Activated naive CD8-positive, alpha-beta T cell treated with anti-CD3 and anti-CD28 coated beads, Interleukin-2, amount 50 U/mL, for 16 hours (primary cell): ENCODE data around the gene PXT1.
"Not testable (repeated sequence)": the region's sequence is repeated elsewhere in the genome, so short reads cannot be mapped to it uniquely, and the experiment has no call there.

Experiments
- DNase-seq: peaks from one replicate; pipeline ENCODE4 v3.0.0-alpha.2; 2020; ENCODE audit warnings: low read depth, low spot score

PXT1 gene

DNA sequence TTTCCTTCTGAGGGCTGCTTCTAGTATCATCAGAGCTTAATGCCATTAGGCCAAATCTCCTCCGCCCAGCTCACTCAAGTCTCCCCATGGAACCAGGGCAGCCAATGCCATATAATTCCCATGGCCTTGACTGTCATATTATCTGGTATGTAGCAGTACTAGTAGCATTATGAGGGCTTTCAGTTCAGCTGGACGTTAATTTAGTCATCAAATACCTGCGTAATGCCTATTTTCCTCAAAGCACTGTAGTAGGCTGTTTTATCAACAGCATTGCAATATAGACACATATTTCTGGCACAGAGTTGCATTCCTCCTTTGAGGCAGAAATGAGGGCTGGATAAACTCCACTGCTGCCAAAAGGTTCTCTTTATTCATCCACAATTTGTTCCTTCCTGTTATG is 1.8 kb upstream of the PXT1 start:
- DNase-seq = no peak

DNA sequence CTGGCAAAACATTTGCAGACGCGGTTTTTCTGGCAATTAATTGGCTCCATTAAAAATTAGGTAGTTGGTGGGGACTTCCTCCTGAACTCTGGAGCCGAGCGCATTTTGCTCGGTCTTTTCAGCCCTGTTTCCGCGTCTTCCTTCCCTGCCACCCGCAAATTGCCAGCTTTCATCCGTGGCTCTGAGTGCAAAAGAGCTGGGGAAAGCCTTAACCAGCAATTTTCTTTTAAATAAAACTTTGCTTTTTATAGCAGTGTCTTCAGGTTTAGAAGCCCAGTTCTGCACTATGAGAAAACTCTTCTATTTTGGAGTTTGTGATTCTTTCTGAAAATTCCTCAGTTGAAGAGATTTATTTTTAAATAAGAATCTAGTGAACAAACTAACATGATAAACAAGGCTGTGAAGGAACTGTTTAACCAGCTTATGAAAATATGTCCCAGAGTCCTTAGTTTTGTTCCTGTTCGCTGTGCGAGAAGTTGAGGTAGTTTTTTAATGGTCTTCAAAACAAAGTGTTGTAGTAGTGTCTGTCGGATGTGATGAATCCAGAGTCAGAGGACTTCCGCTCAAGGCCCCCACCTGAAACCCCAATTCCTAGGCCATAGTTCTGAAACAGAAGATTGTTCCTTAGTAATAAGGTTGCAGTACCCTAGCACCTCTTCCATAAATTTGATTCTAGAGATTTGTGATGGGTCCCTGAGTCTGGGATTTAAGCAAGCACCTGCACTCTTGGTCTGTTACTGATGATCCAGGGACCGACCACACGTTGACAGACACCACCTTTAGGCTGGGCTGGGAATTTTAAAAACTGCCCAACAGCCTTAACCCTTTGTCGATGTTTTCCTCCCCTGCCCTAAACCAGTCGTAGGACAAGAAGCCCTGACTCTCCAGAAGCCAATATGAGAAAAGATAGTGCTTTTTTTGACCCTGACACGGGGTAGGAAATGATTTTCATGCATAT is 1.1 kb upstream of the PXT1 start:
- DNase-seq = no peak

DNA sequence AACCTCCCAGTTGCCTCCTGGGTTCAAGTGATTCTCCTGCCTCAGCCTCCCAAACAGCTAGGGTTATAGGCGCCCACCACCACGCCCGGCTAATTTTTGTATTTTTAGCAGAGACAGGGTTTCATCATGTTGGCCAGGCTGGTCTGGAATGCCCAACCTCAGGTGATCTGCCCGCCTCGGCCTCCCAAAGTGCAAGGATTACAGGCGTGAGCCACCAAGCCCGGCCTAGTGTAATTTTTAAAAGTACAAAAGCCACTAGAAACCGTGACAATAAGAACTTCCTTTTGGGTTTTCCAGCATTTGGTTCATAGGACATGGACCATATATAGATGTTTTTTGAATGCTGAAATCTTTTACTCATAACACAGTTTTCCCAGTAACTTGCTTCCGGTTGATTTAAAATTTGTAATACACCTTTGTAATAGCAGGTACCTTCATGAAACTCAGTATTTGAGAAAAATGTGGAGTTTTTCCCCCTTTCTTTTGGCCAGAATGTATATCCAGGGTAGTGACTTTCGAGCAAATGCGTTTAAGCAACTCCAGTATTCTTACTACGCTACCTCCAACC is 467 bp downstream of the PXT1 start:
- no peak for DNase-seq

DNA sequence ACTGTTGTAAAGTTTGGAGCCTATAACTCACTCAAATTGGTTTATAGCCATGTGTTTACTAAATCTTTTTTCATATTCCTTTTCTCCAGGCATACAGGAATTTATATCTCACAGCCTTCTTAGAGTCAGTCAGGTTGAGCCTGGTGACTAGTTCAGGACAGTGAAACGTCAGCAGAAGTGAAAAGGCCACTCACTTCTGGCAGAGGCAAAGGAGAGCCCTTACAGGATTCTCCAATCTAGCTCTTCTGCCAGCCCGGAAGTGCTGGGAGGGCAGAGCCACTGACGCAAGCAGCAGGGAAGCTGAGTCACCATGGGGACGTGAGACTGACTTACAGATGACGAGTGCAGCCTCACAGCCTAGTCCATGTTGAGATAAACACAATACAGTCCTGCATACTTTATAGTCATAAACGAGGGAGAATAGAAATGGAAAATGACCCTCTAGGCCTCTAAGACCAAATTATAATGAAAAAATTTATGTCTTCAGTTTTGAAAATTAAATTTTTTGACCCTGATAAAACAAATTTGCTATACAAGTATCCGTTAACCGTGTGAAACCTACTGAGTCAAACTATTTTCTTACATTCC is 1.3 kb downstream of the PXT1 start:
- DNase-seq = peak; percentile 64

DNA sequence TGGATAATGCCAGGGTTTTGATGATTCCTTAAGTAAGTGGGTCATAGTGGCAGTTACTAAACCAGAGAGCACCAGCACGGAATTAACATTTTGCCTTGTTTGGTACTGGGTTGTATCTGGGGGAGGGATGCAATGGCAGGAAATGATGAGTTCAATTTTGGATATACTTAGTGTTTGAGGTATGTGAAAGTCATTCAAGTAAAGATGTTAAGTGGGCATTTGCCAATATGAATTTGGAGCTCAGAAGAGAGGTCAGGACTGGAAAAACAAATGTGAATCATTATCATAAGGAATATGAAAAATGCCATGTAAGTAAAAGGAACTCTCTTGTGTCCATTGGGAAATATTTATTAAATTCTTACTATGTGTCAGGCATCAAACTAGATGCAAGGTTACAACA is 6.2 kb downstream of the PXT1 start:
- no peak for DNase-seq

DNA sequence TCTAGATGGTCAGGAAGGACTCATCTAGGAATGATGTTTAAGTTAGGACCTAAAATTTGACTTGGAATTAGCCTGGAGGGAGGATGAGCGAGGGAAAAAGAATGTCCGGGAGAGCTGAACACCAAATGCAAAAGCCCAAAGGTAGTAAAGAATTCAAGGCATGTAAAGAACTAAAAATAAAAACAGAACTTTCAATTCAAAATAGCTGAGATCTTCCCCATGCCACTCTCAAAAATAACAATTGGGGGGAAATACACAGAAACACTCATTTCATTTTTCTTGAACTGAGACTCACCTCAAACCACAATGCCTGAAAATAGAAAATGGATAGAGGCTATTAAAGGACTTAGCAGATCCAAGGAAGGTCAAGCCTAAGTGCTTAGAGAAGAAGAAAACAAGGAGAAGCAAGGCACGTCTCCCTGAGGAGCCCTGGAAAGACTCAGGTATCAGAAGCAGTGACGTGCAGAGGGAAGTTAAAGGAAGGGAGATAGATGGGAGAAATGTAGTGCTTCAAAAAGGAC is 10.4 kb downstream of the PXT1 start:
- no peak for DNase-seq

DNA sequence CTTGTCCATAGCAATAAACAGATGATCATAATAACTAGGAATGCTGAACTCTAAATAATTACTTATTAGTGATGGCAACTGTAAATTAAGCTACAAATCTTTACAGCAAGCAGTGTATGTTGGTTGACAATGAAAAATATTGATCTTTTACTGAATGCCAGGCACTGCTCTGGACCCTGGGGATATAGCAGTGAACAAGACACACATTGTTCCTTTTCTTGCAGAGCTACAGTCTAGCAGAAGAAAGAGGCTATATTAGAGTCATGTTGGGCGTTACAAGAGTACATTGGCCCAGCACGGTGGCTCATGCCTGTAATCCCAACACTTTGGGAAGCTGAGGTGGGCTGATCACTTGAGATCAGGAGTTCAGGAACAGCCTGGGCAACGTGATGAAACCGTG is 11.5 kb downstream of the PXT1 start:
- no peak for DNase-seq

DNA sequence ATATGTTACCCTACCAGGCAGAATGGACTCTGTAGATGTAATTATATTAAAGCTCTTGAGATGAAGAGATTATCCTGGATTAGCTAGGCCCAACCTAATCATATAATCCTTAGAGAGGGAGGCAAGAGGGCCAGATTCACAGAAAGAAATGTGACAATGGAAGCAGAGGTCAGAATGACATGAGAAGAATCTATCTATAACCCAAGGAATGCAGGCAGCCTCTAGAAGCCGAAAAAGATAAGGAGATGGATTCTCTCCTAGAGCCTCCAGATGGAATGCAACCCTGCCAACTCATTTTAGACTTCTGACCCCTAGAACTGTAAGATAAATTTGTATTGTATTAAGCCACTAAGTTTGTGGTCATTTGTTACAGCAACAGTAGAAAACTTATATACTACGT is 12.3 kb downstream of the PXT1 start:
- DNase-seq = no peak

DNA sequence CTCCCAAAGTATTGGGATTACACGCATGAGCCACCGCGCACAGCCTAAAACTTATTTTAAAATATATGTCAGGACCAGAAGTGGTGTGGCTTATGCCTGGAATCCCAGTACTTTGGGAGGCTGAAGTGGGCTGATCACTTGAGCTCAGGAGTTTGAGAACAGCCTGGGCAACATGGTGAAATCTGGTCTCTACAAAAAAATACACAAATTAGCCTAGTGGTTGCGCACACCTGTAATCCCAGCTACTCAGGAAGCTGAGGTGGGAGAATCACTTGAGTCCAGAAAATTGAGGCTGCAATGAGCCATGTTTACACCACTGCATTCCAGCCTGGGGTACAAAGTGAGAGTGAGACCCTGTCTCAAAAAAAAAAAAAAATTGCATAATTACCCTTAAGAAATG is 13.7 kb downstream of the PXT1 start:
- DNase-seq = no peak

DNA sequence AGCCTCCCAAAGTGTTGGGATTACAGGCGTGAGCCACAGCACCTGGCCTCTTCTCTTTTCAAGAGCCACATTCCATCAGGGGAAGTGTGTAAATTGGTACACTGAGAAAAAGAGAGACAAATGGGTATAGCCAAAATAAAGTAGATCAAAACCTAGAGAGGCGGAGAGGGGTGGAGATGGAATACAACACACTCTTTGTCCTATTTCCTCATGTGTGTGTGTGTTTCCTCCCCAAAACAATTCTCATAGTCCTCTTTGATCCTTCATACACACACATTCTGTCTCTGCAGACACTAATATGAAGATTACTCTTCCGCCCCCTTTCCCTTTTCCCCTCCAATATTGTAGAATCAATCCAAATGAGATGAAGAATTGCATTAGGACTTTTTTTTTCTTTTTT is 16.0 kb downstream of the PXT1 start:
- DNase-seq = no peak

DNA sequence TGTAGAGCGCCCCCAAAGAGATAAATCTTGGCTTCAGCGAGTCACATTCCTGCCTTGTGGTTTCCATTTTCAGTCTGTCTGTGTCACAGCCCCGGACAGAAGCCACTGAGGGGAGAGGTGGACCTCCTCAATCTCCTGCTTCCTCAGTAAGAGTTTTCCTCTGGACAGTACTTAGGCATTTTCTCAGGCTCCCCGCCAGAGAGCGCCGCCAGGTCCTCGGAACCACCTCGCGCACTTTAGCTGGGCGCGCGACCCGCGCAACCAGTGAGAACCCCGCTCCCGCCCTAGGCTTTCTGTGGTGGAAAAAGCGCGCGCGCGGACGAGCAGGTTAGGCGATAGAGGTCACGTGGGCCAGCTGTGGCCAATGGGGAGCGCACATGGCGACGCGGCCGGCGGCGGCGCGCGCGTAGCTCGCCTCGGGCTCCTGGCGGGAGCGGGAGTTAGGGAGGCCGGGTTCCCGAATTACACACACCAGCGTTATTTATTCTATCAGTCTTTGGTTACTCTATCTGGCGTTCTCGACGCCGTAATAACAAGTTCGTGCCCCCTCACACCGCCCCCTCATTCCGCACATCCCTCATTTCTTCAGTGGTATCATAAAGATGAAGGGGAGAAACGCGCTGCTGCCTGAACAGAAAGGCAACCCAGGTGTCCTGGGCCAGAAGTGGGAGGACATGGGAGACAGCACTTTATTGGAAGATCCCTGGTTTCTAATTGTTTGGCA is 19.4 kb downstream of the PXT1 start:
- peak; percentile 93 for DNase-seq

DNA sequence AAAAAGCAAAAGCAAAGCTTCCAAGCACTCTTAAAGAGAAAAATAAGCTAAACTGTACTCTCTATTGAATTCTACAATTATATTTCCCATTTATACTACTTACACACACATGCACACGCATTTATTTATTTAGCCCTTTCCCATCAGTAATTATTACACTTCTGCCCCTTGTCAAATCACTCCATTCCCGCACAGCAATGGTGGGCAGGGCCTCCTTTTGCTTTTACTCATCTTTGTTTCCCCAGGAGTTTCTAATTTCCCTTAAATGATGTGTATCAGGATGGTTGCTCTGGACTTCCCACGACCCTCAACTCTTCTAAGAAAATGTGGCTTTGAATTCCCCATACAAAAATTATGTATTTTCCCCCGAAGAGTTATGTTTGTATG is 19.9 kb downstream of the PXT1 start:
- no peak for DNase-seq

DNA sequence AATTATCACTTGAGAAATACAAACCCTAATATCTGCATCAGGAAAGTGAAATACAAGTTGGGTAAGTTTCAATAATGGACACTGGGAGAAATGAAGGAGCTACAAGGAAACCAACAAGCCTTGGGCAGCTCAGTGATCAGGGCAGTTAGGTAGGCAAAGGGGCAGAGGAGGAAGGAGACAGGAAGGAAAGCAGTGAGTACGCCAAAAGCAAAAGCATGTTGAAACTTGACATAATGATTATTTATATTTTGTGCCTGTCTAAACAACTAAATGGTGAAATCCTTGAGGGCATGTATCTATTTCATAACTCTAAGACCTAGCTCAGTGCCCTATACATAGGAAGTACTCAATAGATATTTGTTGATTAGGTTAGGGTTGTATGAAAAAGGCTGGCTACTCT is 23.3 kb downstream of the PXT1 start:
- no peak for DNase-seq

DNA sequence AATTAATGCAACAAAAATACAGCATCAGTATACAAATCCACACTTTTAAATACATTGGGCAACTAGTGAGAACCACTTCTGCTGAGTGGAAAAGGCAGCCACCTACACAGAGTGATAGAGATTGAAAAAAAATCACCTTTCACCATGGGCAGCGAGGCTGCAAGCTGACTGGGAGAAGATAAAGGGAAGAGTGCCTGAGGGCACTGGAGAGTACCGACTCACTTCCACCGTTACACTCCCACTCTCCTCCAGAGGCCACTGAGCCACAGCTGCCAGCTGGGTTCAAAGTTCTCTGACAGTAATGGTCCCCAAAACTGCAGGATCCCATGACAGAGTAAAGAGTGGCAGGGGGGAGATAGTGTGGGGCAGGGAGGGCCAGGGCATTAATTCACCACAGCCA is 24.1 kb downstream of the PXT1 start:
- DNase-seq = no peak

DNA sequence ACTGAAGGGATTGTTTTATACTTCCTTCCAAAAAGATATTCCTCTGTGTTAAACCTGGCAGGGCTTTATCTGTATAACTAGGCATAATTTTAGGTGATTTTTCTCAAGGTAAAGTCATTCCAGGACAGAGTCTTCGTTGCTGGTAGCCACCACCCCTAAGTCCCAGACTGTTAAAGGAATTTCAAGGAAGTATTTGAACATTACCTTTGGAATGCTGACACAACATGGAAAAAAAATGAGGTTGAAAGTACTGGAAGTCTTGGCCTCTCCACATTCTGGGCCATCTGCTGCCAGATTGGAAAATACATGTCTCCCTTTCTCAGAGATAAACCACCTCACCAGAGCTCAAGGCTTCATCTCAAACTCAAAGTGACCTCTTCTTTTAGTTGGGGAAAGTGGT is 28.2 kb downstream of the PXT1 start:
- DNase-seq = no peak

DNA sequence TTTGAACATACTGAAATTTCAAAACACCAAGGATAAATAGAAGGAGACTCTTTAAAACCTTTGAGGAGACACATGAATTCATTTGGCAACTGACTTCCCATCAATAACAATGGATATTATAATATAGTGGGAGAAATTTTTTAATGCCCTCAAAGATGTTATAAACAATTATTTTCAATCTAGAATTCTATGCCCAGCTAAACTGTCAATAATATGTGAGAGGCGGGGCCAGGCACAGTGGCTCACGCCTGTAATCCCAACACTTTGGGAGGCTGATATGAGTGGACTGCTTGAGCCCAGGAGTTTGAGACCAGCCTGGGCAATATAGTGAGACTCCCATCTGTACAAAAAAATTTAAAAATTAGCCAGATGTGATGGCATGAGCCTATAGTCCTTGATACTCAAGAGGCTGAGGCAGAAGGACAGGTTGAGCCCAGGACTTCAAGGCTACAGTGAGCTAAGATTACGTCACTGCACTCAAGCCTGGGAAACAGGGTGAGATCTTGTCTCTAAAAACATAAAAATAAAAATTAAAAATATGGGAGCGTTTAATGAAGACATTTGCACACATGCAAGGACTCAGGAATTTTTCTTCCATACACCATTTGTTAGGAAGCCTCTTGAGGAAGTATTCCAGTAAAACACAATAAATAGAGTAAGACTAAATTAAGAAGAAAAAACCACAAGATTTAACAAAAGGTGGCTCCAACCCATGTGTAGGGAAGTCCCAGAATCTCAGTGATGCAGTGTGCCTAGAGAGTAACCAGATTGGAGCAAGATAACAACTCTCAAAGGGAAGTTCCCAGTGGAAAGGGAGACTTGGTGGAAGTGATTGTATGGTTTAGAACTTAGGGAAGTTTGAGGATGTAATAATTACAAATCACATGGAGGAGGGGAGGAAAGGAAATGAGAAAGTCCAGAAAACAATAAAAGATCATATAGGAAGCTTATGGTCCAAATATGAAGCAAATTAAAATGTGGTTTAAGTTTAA is 28.9 kb downstream of the PXT1 start:
- DNase-seq = no peak

DNA sequence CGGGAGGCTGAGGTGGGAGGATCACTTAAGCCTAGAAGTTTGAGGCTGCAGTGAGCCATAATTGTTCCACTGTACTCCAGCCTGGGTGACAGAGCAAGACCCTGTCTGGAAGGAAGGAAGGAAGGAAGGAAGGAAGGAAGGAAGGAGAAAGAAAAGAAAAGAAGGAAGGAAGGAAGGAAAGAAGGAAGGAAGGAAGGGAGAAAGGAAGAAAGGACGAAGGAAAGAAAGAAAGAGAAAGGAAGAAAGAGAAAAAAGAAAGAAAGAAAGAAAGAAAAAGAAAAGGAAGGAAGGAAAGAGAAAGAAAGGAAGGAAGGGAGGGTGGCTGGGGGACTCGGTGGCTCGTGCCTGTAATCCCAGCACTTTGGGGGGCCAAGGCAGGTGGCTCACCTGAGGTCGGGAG is 32.9 kb downstream of the PXT1 start:
- DNase-seq = not testable (repeated sequence)

DNA sequence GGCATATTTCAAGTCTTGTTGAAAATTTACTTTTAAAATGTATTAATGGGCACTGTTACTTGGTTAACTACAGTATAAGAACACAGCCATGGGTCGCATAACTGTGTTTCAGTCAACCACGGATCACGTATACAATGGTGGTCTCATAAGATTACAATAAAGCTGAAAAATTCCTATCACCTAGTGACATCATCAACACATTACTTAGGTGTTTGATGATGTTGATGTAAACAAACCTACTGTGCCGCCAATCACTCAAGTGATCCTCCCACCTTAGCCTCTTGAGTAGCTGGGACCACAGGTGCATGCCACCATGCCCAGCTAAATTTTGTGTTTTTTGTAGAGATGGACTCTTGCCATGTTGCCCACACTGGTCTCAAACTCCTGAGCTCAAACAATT is 38.5 kb downstream of the PXT1 start:
- no peak for DNase-seq

DNA sequence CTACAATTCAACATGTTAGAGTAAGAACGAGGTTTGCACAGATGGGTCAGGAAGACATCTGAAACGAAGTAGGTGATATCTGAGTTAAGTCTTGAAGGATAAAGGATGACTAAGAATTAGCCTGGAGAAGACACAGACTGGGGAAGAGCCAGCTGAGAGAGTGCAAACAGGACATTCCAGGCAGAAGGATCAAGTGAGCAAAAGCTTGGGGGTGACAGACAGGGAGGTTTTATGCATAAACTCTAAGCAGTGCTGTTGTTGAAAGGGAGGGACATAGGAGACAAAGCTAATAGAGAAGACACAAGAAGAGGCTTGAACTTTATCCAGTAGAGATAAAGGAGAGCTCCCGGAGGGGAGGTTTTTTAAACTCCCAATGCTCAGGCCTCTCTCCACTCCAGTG is 40.2 kb downstream of the PXT1 start:
- no peak for DNase-seq

DNA sequence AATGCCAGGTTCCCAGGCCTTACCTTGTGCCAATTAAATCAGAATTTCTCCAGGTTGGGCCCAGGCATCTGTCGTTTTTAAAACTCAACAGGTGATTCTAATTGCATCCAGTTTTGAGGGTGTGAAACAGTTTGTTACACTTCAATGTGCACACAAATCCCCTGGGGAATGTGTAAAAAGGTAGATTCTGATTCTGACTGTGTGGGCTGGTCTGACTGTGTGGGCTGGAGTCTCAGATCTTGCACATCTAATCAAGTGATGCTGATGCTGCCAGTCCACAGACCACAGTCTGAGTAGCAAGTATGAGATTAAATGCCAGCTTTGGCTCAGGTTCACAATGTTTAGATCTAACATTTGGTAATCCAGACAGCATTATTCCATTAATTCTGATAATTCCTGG is 42.7 kb downstream of the PXT1 start:
- DNase-seq = no peak

DNA sequence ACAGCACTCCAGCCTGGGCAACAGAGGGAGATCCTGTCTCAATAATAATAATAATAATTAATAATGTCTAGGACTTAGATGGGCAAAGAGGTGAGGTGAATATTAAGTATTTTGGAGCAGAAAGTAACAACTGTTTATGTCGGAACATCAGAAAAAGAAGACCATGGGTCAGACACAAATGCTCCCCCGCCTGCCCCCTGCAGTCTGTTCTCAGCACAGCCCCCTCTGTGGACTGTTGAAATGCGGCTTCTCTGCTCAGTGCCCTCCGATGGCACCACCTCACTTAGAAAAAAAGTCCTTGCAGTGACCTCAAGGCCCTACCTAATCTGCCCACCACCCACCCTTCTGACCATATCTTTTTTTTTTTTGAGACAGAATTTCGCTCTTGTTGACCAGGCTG is 50.0 kb downstream of the PXT1 start:
- DNase-seq = no peak
